A549 (cell line): ENCODE data around the gene RAMP1. TPM values are rescaled to one million over a fixed set of nuclear protein-coding genes. Genes with fewer than 3 reads are reported as not detected.

ENCODE experiments used
- ATAC-seq, 2 experiments: fragments of 200-7000 bp in 1 of 2; fragments of >200 bp in 1 of 2; cut with Nextera tagmentation in 1 of 2; cut with Tn5 transposase in 1 of 2; 3 replicates each; pipeline versions ENCODE4 v1.8.0 to v1.9.1; 2018 to 2020; ENCODE audit warnings: mild to moderate bottlenecking in 1 of 2, moderate library complexity in 1 of 2
- CTCF ChIA-PET: fragments of 300-600 bp; sonication (Branson Sonifier 250); formaldehyde crosslinking; extraction: SDS; loops from one replicate; lab custom pipeline; 2021; ENCODE audit warnings: antibody characterized with exemption, inconsistent platforms; lab: Yijun Ruan, JAX
- POLR2A ChIA-PET: fragments of 350-600 bp; formaldehyde crosslinking; extraction: SDS; loops from one replicate; lab custom pipeline; 2021; ENCODE audit warnings: antibody characterized with exemption, inconsistent platforms; lab: Yijun Ruan, JAX
- DNase-seq, 2 experiments: peaks; one replicate each; pipeline versions ENCODE4 v3.0.0 to v3.0.0-alpha.2; 2011 to 2016; ENCODE audit warnings: low read depth in 1 of 2, low spot score in 1 of 2
- FAIRE-seq: peaks from 2 replicates; lab custom pipeline; 2011; peaks lifted over from hg19 to GRCh38; lab: Jason Lieb, UNC
- H3K27ac ChIP-seq, 2 experiments: fragments of >200 bp; sonication (Bioruptor Twin); formaldehyde crosslinking; 3 replicates each; pipeline ENCODE4 v1.5.1; 2016 to 2017
- H3K4me1 ChIP-seq: fragments of >200 bp; sonication (Bioruptor Twin); formaldehyde crosslinking; 3 replicates; pipeline ENCODE4 v1.6.1; 2016
- H3K4me2 ChIP-seq: fragments of >200 bp; sonication (Bioruptor Twin); formaldehyde crosslinking; 3 replicates; pipeline ENCODE4 v1.6.1; 2016
- H3K4me3 ChIP-seq: fragments of >200 bp; sonication (Bioruptor Twin); formaldehyde crosslinking; 3 replicates; pipeline ENCODE4 v1.5.1; 2016
- H3K9me3 ChIP-seq: fragments of >200 bp; sonication (Bioruptor Twin); formaldehyde crosslinking; 3 replicates; pipeline ENCODE4 v1.6.1; 2016
- BHLHE40 ChIP-seq: IDR thresholded peaks from 2 replicates; pipeline ENCODE4 v1.6.1; 2012; ENCODE audit warnings: low read depth, low read length, inconsistent platforms
- CBX2 ChIP-seq: fragments of 200-600 bp; sonication (generic); IDR thresholded peaks from 2 replicates; pipeline ENCODE4 v1.6.1; 2016; ENCODE audit warnings: low read depth, mild to moderate bottlenecking, borderline replicate concordance
- CHD2 ChIP-seq: fragments of 150-350 bp; IDR thresholded peaks from 2 replicates; pipeline ENCODE4 v1.6.1; 2014; ENCODE audit warnings: low read length; ENCODE audit not compliant: partially characterized antibody
- EP300 ChIP-seq, 2 experiments: fragments of >200 bp; sonication (Bioruptor Twin); formaldehyde crosslinking; IDR thresholded peaks; 2 replicates in 1 of 2; 3 replicates in 1 of 2; pipeline ENCODE4 v1.6.1; 2016 to 2017
- ESRRA ChIP-seq: fragments of 150-350 bp; IDR thresholded peaks from 2 replicates; pipeline ENCODE4 v1.6.1; 2014; ENCODE audit warnings: mild to moderate bottlenecking, low read length, borderline replicate concordance
- FOSB ChIP-seq: fragments of 250-450 bp; sonication (Bioruptor Pico); IDR thresholded peaks from 2 replicates; pipeline ENCODE4 v1.5.0; 2020; ENCODE audit warnings: mild to moderate bottlenecking, moderate library complexity
- FOSL2 ChIP-seq, 2 experiments: fragments of 450-650 bp in 1 of 2; fragments of >200 bp in 1 of 2; sonication (Bioruptor Twin) in 1 of 2; formaldehyde crosslinking; IDR thresholded peaks; 2 replicates each; pipeline versions ENCODE4 v1.5.0 to v1.6.1; 2016 to 2020; ENCODE audit warnings: mild to moderate bottlenecking in 1 of 2, moderate library complexity in 1 of 2
- GATA3 ChIP-seq: IDR thresholded peaks from 2 replicates; pipeline ENCODE4 v1.6.1; 2012; ENCODE audit warnings: borderline replicate concordance
- HDAC2 ChIP-seq: fragments of 200-600 bp; sonication (generic); IDR thresholded peaks from 2 replicates; pipeline ENCODE4 v1.6.1; 2016
- HEYL ChIP-seq: fragments of 250-450 bp; sonication (Bioruptor Pico); IDR thresholded peaks from 2 replicates; pipeline ENCODE4 v1.8.0; 2021; ENCODE audit warnings: mild to moderate bottlenecking, moderate library complexity
- HOXA7 ChIP-seq: fragments of 250-450 bp; sonication (Bioruptor Pico); IDR thresholded peaks from 2 replicates; pipeline ENCODE4 v1.5.0; 2020; ENCODE audit warnings: mild to moderate bottlenecking, moderate library complexity
- HOXB5 ChIP-seq: fragments of 250-450 bp; sonication (Bioruptor Pico); IDR thresholded peaks from 2 replicates; pipeline ENCODE4 v1.5.0; 2020; ENCODE audit warnings: mild to moderate bottlenecking, moderate library complexity
- JUNB ChIP-seq: fragments of >200 bp; sonication (Bioruptor Twin); formaldehyde crosslinking; IDR thresholded peaks from 2 replicates; pipeline ENCODE4 v1.6.1; 2016
- NFE2L2 ChIP-seq: fragments of 150-350 bp; conservative IDR thresholded peaks from 2 replicates; pipeline ENCODE4 v1.6.1; 2014; ENCODE audit warnings: low read length
- NR3C1 ChIP-seq: fragments of >200 bp; sonication (Bioruptor Twin); formaldehyde crosslinking; IDR thresholded peaks from 3 replicates; pipeline ENCODE4 v1.6.1; 2017
- RAD21 ChIP-seq, 2 experiments: fragments of >200 bp in 1 of 2; sonication (Bioruptor Twin) in 1 of 2; formaldehyde crosslinking in 1 of 2; IDR thresholded peaks in 1 of 2; conservative IDR thresholded peaks in 1 of 2; 2 replicates in 1 of 2; 3 replicates in 1 of 2; pipeline ENCODE4 v1.6.1; 2012 to 2018; ENCODE audit warnings: inconsistent platforms in 1 of 2
- SMC3 ChIP-seq: fragments of >200 bp; sonication (Bioruptor Twin); formaldehyde crosslinking; IDR thresholded peaks from 3 replicates; pipeline ENCODE4 v1.6.1; 2018; ENCODE audit warnings: inconsistent platforms
- SREBF2 ChIP-seq: fragments of 450-650 bp; IDR thresholded peaks from 2 replicates; pipeline ENCODE4 v1.6.1; 2014; ENCODE audit warnings: mild to moderate bottlenecking, moderate library complexity
- TFCP2L1 ChIP-seq: fragments of 250-450 bp; sonication (Bioruptor Pico); IDR thresholded peaks from 2 replicates; pipeline ENCODE4 v1.5.0; 2021; ENCODE audit warnings: mild to moderate bottlenecking
- TP53 ChIP-seq: fragments of 250-450 bp; sonication (Bioruptor Pico); IDR thresholded peaks from 2 replicates; pipeline ENCODE4 v1.5.0; 2021; ENCODE audit warnings: mild to moderate bottlenecking, moderate library complexity
- ZC3H11A ChIP-seq: fragments of 450-650 bp; IDR thresholded peaks from 2 replicates; pipeline ENCODE4 v1.6.1; 2014; ENCODE audit warnings: antibody characterized with exemption, mild to moderate bottlenecking
- ZFP36 ChIP-seq: fragments of 450-650 bp; IDR thresholded peaks from 2 replicates; pipeline ENCODE4 v1.6.1; 2014; ENCODE audit warnings: borderline replicate concordance; ENCODE audit not compliant: partially characterized antibody
- ZNF302 ChIP-seq: fragments of 250-450 bp; sonication (Bioruptor Pico); IDR thresholded peaks from 2 replicates; pipeline ENCODE4 v1.9.0; 2021; ENCODE audit warnings: inconsistent platforms, mild to moderate bottlenecking, moderate library complexity
- ZSCAN20 ChIP-seq: fragments of 250-450 bp; sonication (Bioruptor Pico); IDR thresholded peaks from 2 replicates; pipeline ENCODE4 v1.8.0; 2022; ENCODE audit warnings: mild to moderate bottlenecking, moderate library complexity
- WGBS: methylation state at CpG from one replicate; pipeline ENCODE4 v1.1.6; 2017; ENCODE audit errors: missing lambda C conversion rate; 5-methylcytosine and 5-hydroxymethylcytosine counted together
- polyA plus RNA-seq, 4 experiments: library from polyadenylated mRNA; depleted of rRNA in 3 of 4; stranded (reverse); fragments of >200 nt; fragmentation: RNase III in 1 of 4; extraction: RNeasy Plus Mini Kit Qiagen cat#74134 plus additional on column Dnase treatment in 1 of 4; gene quantifications; 2 replicates in 3 of 4; 3 replicates in 1 of 4; pipeline ENCODE4 v1.2.3, GENCODE V29; 2011 to 2017
- TF ChIP-seq, protein P1 (sequence below): fragments of >200 bp; sonication (Bioruptor Twin); formaldehyde crosslinking; IDR thresholded peaks from 2 replicates; pipeline ENCODE4 v1.6.1; 2016
- TF ChIP-seq, protein P2 (sequence below): fragments of 250-450 bp; sonication (Bioruptor Pico); IDR thresholded peaks from 2 replicates; pipeline ENCODE4 v1.5.0; 2021; ENCODE audit warnings: mild to moderate bottlenecking, moderate library complexity, borderline replicate concordance
- TF ChIP-seq, protein P3 (sequence below): fragments of >200 bp; sonication (Bioruptor Twin); formaldehyde crosslinking; IDR thresholded peaks from 3 replicates; pipeline ENCODE4 v1.5.1; 2016
- TF ChIP-seq, protein P4 (sequence below): fragments of 450-650 bp; IDR thresholded peaks from 2 replicates; pipeline ENCODE4 v1.6.1; 2014; ENCODE audit warnings: antibody characterized with exemption

Gene RAMP1
- polyA plus RNA-seq, 2 of the 4 experiments (the other 2 are of a cell fraction), result not detected

DNA sequence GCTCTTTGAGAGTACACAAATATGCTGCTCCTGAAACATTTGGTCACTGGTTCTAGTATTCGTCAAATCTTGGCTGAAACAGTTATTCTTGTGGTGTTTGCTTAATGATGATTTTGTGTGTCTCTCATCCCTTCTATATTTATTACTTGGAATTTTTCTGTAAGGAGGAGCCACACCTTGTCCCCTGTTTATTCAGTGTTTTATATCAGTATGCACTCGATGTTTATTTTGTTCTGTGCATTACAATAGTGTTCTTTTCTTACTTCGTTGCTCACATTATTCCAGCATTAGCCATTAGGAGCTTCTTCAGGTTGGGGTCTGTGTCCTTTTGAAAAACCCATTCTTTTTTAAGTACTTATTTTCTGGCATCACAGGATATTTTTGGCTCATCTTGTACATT is 5.1 kb upstream of the RAMP1 start:
- ATAC-seq (no peak), FAIRE-seq (no peak), DNase-seq (no peak)
- WGBS, result 13% methylated on average over 3 of the region's 3 CpGs
- ChIA-PET CTCF (interaction anchor here (1.0 kb wide), 1 partner anchor 70 kb away, joined by 3 read pairs; no protein-coding TSS in a partner anchor), POLR2A (no interaction called here)
- H3K9me3 ChIP-seq, result no peaks in the 10 kb centered on the region
- no peak overlapping the region for H3K27ac ChIP-seq
- no peak overlapping the region for H3K4me3 ChIP-seq
- no peak overlapping the region for H3K4me2 ChIP-seq
- 0 out of 3 replicates have a peak, but pooled peaks cover 5% of the 10 kb centered on the region for H3K4me1 ChIP-seq
- no peak for TF ChIP-seq NR3C1
- no peak for TF ChIP-seq TP53 (CRISPR knock-in tag)
- TF ChIP-seq JUNB, result no peak
- TF ChIP-seq FOSB, result no peak
- TF ChIP-seq ZSCAN20 (CRISPR knock-in tag), result no peak
- TF ChIP-seq, protein P1, sequence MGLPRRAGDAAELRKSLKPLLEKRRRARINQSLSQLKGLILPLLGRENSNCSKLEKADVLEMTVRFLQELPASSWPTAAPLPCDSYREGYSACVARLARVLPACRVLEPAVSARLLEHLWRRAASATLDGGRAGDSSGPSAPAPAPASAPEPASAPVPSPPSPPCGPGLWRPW, result no peak
- TF ChIP-seq EP300 (IDR thresholded peaks at IDR 0.05), result no peak
- TF ChIP-seq GATA3, result no peak
- TF ChIP-seq BHLHE40, result no peak

DNA sequence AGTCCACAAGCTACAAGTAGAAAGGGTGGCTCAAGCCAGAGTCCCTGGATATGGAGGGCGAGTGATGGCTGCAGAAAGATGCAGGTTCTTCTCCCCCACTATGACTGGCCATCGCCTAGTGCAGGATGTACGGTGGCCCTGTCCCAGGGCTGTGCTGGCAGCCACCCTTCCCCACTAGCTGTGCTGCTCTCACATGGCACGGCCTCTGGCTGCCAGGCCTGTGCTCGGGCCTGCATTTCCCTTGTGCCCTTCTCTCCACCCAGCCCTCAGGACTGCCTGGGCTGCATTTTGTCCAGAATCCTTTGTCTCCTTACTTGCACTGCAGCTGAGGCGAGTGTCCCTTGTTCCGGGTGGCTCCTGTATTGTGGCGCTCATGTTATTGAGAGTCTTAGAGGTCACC is 1.6 kb upstream of the RAMP1 start:
- no peak for DNase-seq
- no peak overlapping the region for H3K27ac ChIP-seq
- ChIA-PET CTCF (interaction anchor here (0.6 to 1.9 kb wide), 31 partner anchors 9 to 409 kb away, joined by 3 to 11 read pairs (median 3); no protein-coding TSS in a partner anchor), POLR2A (interaction anchor here (1.1 kb wide), 1 partner anchor 203 kb away, joined by 4 read pairs; the partner anchor contains the start of gene SCLY)
- 62% methylated on average over 8 of the region's 8 CpGs for WGBS
- H3K4me2 ChIP-seq, result no peak overlapping the region
- no peak for TF ChIP-seq HOXA7 (CRISPR knock-in tag)
- no peak for TF ChIP-seq CHD2
- TF ChIP-seq, protein P2, sequence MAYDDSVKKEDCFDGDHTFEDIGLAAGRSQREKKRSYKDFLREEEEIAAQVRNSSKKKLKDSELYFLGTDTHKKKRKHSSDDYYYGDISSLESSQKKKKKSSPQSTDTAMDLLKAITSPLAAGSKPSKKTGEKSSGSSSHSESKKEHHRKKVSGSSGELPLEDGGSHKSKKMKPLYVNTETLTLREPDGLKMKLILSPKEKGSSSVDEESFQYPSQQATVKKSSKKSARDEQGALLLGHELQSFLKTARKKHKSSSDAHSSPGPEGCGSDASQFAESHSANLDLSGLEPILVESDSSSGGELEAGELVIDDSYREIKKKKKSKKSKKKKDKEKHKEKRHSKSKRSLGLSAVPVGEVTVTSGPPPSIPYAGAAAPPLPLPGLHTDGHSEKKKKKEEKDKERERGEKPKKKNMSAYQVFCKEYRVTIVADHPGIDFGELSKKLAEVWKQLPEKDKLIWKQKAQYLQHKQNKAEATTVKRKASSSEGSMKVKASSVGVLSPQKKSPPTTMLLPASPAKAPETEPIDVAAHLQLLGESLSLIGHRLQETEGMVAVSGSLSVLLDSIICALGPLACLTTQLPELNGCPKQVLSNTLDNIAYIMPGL, result no peak
- TF ChIP-seq HEYL (CRISPR knock-in tag), result no peak
- TF ChIP-seq HDAC2, result no peak
- TF ChIP-seq HOXB5 (CRISPR knock-in tag), result no peak
- no peak for TF ChIP-seq SREBF2
- no peak for TF ChIP-seq ZNF302 (CRISPR knock-in tag)
- no peak for TF ChIP-seq NFE2L2
- no peak for TF ChIP-seq ZFP36
- TF ChIP-seq CBX2, result no peak
- no peaks in the 10 kb centered on the region for H3K9me3 ChIP-seq
- FAIRE-seq, result no peak
- peaks cover 28% of the 10 kb centered on the region for H3K4me1 ChIP-seq
- no peak; a peak in 1 of 6 replicates for ATAC-seq
- H3K4me3 ChIP-seq, result no peak overlapping the region

DNA sequence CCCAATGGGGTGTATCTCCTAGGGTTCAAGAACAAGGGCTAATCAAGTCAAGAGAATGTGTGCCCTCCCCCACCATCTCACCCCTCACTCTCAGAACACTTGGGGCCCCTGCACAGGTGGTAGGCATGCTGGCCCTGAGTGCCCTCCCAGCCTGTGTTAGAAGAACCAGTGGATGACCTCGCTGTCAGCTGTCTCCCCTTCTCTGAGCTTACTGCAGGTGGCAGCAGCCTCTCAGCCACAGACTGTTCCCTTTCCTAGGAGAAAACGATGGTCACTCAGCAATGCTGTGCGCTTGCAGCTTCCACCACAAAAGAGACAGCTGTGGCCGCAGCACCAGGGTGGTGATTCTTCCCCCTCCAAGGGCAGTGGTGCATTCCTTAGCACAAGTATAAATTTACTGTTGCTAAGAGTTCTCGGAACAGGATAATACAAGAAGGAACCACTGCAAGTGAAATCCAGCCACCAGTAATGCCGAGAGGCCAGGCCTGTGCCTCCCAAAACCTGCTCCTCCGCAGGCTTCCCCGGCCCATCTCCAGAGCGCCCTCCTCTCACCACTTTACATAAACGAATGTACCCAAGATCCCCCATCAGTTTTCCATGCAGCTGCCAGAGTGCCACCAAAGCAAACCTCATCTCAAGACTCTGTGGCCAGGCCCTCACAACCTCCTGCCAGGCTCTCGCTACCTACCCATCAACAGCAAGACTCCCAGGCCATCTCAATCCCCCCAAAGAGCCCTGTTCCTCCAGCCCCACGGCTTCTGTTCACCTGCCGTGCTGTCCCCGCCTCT is 935 bp upstream of the RAMP1 start:
- no peak overlapping the region for H3K27ac ChIP-seq
- ChIA-PET CTCF (interaction anchor here (0.6 to 1.9 kb wide), 33 partner anchors 8 to 408 kb away, joined by 3 to 11 read pairs (median 3); no protein-coding TSS in a partner anchor), POLR2A (interaction anchor here (1.1 kb wide), 1 partner anchor 202 kb away, joined by 4 read pairs; the partner anchor contains the start of gene SCLY)

More for the DNA sequence above, 935 bp upstream of the RAMP1 start:
- H3K4me2 ChIP-seq, result no peak overlapping the region
- ATAC-seq (peak; percentile 93 to 95), FAIRE-seq (no peak), DNase-seq (peak; percentile 55 to 72)
- TF ChIP-seq, protein P3, sequence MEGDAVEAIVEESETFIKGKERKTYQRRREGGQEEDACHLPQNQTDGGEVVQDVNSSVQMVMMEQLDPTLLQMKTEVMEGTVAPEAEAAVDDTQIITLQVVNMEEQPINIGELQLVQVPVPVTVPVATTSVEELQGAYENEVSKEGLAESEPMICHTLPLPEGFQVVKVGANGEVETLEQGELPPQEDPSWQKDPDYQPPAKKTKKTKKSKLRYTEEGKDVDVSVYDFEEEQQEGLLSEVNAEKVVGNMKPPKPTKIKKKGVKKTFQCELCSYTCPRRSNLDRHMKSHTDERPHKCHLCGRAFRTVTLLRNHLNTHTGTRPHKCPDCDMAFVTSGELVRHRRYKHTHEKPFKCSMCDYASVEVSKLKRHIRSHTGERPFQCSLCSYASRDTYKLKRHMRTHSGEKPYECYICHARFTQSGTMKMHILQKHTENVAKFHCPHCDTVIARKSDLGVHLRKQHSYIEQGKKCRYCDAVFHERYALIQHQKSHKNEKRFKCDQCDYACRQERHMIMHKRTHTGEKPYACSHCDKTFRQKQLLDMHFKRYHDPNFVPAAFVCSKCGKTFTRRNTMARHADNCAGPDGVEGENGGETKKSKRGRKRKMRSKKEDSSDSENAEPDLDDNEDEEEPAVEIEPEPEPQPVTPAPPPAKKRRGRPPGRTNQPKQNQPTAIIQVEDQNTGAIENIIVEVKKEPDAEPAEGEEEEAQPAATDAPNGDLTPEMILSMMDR, result peak; percentile 80
- peak; percentile 78 for TF ChIP-seq SMC3
- TF ChIP-seq ESRRA, result no peak
- TF ChIP-seq HOXB5 (CRISPR knock-in tag), result no peak
- TF ChIP-seq TFCP2L1 (CRISPR knock-in tag), result no peak
- TF ChIP-seq FOSL2 (IDR thresholded peaks at IDR 0.05), result no peak
- TF ChIP-seq FOSL2 (CRISPR knock-in tag; IDR thresholded peaks at IDR 0.05), result no peak
- TF ChIP-seq, protein P4, sequence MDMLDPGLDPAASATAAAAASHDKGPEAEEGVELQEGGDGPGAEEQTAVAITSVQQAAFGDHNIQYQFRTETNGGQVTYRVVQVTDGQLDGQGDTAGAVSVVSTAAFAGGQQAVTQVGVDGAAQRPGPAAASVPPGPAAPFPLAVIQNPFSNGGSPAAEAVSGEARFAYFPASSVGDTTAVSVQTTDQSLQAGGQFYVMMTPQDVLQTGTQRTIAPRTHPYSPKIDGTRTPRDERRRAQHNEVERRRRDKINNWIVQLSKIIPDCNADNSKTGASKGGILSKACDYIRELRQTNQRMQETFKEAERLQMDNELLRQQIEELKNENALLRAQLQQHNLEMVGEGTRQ, result no peak
- TF ChIP-seq RAD21 (conservative IDR thresholded peaks at IDR 0.05 in 1 of 2, IDR thresholded peaks at IDR 0.05 in 1 of 2), result peak; percentile 90 to 95
- TF ChIP-seq ZC3H11A, result no peak
- H3K4me1 ChIP-seq, result peaks cover 28% of the 10 kb centered on the region
- H3K4me3 ChIP-seq, result no peak overlapping the region
- no peaks in the 10 kb centered on the region for H3K9me3 ChIP-seq
- 69% methylated on average over 14 of the region's 14 CpGs for WGBS
